CD4-positive, alpha-beta T cell treated with Interleukin-2 at 100 ng/mL for 4 hours (primary cell): ENCODE data around the gene PLEKHN1.
"Not testable (repeated sequence)": the region's sequence is repeated elsewhere in the genome, so short reads cannot be mapped to it uniquely, and the experiment has no call there.

Experiments used
- DNase-seq: peaks from one replicate; pipeline ENCODE4 v3.0.0-alpha.2; 2020; ENCODE audit warnings: low spot score

PLEKHN1 gene

DNA sequence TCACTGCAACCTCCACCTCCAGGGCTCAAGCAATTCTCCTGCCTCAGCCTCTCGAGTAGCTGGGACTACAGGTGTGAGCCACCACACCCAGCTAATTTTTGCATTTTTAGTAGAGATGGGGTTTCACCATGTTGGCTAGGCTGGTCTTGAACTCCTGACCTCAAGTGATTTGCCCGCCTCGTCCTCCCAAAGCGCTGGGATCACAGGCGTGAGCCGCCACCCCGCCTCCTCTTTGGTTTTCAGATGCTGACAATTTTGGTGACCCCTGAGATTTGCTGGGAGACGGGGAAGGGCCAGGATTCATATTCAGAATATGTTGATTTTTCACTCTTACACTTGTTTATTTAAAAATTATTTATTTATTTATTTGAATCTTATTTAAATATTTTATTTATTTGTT is 43.8 kb downstream of the PLEKHN1 start:
- not testable (repeated sequence) for DNase-seq

DNA sequence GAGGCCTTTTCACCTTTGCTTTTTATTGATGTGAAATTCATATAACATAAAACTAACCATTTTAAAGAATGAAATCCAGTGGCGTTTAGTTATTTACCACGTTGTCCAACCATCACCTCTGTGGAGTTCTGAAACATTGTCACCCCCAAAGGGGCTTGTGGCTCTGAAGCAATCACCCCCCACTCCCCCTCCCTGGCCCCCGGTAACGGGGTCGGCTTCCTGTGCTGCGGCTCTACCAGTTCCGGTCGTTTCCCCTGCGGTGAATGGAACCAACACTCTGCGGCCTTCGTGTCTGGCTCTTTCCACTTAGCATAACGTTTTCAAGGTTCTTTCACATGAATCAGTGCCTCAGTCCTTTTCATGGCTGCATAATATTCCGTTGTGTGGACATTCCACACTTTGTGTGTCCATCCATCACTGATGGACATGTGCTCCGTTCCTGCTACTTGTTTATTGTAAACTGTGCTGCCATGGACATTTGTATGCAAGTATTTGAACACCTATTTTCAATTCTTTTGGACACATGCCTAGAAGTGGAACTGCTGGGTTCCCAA is 45.2 kb downstream of the PLEKHN1 start:
- DNase-seq, result no peak

GRCh38 chr1:1012736-1013104 is 46.4 kb downstream of the PLEKHN1 start:
- not testable (repeated sequence) for DNase-seq

DNA sequence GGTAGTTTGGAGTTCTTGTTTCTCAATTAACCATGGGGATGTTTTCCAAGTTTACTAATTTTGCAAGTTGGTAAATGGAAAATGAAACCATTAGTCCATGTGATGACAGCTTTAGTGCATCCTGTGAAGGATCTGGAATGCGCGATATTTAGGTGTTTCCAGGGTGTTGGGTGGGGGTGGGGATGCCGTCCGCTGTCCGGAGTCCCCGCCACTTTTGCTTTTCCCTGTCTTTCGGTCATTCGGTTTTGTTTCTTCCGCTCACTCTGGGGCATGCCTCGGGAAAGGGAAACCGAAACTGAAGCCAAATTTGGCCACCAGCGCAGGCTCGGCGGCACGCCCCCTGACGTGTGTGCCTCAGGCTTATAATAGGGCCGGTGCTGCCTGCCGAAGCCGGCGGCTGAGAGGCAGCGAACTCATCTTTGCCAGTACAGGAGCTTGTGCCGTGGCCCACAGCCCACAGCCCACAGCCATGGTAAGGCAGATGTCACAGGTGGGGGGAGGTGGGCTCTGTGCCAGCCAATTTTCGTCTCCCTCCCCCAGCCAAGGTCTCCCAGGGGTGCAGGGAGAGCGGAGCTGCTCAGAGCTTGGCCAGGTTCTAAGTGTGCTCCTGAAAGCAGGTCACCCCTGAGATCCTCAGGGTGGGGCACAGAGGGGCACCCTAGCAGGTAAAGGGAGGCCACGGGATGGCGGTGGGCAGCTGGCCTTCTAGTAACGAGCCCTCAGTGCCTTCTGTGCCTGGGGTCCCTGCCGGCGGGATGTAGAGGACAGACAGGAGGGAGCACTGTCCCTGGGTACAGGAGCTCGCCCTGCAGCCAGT is 47.0 kb downstream of the PLEKHN1 start, which contains the start of gene ISG15:
Gene ISG15 (plus strand): TSS at position 393 of the 817 bp plus-strand sequence. CDS start 77 bp downstream, at position 470.
- DNase-seq, result peak; percentile 89

- DNase-seq, result peak; percentile 27
Observed at GRCh38 chr1:1013922-1014648, 47.8 kb downstream of the PLEKHN1 start.

GRCh38 chr1:1014799-1015681 is 48.8 kb downstream of the PLEKHN1 start:
- DNase-seq, result no peak

DNA sequence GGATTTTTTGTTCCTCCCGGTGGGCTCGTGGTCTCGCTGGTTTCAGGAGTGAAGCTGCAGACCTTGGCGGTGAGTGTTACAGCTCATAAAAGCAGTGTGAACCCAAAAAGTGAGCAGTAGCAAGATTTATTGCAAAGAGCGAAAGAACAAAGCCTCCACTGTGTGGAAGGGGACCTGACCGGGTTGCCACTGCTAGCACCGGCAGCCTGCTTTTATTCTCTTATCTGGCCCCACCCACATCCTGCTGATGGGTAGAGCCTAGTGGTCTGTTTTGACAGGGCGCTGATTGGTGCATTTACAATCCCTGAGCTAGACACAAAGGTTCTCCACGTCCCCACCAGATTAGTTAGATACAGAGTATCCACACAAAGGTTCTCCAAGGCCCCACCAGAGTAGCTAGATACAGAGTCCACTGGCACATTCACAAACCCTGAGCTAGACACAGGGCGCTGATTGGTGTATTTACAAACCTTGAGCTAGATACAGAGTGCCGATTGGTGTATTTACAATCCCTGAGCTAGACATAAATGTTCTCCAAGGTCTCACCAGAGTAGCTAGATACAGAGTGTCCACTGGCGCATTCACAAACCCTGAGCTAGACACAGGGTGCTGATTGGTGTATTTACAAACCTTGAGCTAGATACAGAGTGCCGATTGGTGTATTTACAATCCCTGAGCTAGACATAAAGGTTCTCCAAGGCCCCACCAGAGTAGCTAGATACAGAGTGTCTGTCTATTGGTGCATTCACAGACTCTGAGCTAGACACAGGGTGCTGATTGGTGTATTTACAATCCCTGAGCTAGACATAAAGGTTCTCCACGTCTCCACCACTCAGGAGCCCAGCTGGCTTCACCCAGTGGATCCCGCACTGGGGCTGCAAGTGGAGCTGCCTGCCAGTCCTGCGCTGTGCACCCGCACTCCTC is 51.4 kb downstream of the PLEKHN1 start:
- not testable (repeated sequence) for DNase-seq

DNA sequence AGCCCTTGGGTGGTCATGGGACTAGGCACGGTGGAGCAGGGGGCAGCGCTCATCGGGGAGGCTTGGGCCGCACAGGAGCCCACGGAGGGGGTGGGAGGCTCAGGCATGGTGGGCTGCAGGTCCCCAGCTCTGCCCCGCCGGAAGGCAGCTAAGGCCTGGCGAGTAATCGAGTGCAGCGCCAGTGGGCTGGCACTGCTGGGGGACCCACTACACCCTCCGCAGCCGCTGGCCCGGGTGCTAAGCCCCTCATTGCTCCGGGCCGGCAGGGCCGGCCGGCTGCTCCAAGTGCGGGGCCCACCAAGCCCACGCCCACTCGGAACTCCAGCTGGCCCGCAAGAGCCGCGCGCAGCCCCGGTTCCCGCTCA is 52.0 kb downstream of the PLEKHN1 start:
- not testable (repeated sequence) for DNase-seq

GRCh38 chr1:1019122-1019999 is 53.1 kb downstream of the PLEKHN1 start:
- DNase-seq, result peak; percentile 72

- no peak for DNase-seq
Observed at GRCh38 chr1:1020000-1020404, 53.7 kb downstream of the PLEKHN1 start, which contains the start of gene AGRN. Gene AGRN, plus strand, starts transcription at chr1:1020120. Its CDS starts 53 bp downstream, at chr1:1020173.

DNA sequence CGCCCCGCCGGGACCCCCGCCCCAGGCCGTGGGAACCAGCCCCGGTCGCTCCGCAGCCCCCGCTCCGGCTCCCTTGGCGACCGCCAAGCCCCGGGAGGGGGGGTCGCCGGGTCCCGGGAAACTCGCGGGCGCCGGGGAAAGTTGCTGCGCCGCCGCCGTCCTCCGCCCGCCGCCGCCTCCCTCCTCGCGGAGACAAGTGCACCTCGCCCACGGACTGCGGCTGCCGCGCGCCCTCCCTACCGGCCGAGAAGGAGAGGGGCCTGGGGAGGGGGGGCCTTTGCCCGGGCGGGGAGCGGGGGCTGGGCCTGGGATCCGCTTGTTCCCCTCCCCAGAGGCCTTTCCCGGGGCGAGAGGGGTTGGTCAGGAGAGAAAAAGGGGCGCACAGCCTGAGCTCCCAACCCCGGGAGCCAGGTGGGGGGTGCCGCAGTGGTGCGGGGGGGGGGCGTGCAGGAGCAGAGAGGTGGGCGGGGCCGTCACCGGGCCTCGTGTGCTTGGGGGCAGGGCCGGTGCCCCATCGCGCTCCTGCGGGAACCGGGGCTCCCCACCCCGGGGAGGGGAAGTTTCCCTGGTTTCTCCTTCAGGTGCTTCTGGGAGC is 54.2 kb downstream of the PLEKHN1 start:
- DNase-seq, result no peak

GRCh38 chr1:1021010-1021919 is 55.0 kb downstream of the PLEKHN1 start:
- DNase-seq, result no peak

DNA sequence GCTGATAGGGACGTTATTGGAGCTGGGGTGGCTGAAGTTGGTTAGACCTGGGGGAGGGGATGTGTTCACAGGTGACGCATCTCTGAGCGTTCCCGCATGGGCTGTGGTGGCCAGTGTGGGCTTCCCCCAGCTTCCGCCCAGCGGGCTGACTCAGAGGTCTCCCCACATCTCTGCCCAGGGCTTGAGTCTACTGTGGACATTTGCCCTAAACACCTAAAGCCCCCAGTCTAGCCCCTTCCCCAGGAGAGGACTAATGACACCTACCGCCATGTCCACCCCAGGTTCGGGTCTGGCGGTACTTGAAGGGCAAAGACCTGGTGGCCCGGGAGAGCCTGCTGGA is 55.6 kb downstream of the PLEKHN1 start:
- no peak for DNase-seq

GRCh38 chr1:1022302-1023009 is 56.2 kb downstream of the PLEKHN1 start:
- no peak for DNase-seq

GRCh38 chr1:1023700-1024099 is 57.4 kb downstream of the PLEKHN1 start:
- DNase-seq, result no peak

DNA sequence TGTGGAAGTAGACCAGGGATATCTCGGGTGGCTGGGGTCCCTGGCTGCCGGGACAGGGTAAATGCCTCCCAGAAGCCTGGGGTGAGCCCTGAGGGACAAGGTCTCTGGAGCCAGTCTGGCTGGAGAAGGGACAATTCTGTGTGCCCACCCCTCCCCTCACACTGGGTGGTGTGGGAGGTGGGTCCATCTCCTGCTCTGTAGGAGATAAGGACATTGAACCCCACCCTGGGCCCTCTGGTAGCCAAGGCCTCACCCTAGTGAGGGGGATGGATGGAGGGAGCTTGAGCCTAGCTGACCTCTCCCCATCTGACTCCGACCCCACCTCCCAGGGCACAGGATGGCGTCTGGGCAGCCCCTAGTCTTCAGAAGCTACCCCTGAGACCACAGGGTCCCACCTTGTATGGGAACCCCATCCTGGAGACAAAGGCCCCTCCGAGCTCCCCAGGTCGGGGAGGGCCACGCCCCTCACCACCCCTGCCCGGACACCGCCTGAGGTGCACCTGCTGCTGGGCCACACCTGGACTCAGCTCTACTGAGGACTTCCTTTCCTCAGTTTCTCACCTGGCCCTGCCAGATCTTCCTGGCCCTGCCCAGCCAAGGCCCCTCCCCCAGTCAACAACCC is 58.0 kb downstream of the PLEKHN1 start:
- no peak for DNase-seq
